Measurements from ENCODE around the gene PHACTR1. TPM values are rescaled to one million over a fixed set of nuclear protein-coding genes. Genes with fewer than 3 reads are reported as not detected.

The PHACTR1 gene
- total RNA-seq, 1 experiment from 2014 or later = 15.5 TPM

- Mint-ChIP-seq H3K36me3 (no peaks in the 10 kb centered on the region), H3K9me3 (no peaks in the 10 kb centered on the region), H3K27me3 (ENCODE audit: low read depth) (peaks cover 42% of the 10 kb centered on the region), H3K4me3 (no peak overlapping the region), H3K4me1 (peaks cover 14% of the 10 kb centered on the region), H3K27ac (no peak overlapping the region)
- ATAC-seq = no peak
- POLR2A ChIA-PET = no interaction called here
- CTCF ChIA-PET = no interaction called here
- no peak for DNase-seq (ENCODE audit: low spot score)
- no peak for TF ChIP-seq USF2 (CRISPR knock-in tag; IDR thresholded peaks at IDR 0.05)
- TF ChIP-seq STAT6 (CRISPR knock-in tag; conservative IDR thresholded peaks at IDR 0.05; ENCODE audit: low read depth) = no peak
- TF ChIP-seq AR (CRISPR knock-in tag; IDR thresholded peaks at IDR 0.05) = no peak
- TF ChIP-seq FOXJ3 (CRISPR knock-in tag; IDR thresholded peaks at IDR 0.05; ENCODE audit: borderline replicate concordance) = no peak
- no peak for TF ChIP-seq CTCF (IDR thresholded peaks at IDR 0.05)
- TF ChIP-seq ARID4B (CRISPR knock-in tag; IDR thresholded peaks at IDR 0.05; ENCODE audit: borderline replicate concordance) = no peak
- no peak for TF ChIP-seq TEAD1 (CRISPR knock-in tag; IDR thresholded peaks at IDR 0.05)
- no peak for TF ChIP-seq CREM (CRISPR knock-in tag; IDR thresholded peaks at IDR 0.05)
- no peak for TF ChIP-seq NFYB (CRISPR knock-in tag; conservative IDR thresholded peaks at IDR 0.05; ENCODE audit: low read depth)
- TF ChIP-seq ERG (CRISPR knock-in tag; IDR thresholded peaks at IDR 0.05) = no peak
- no peak for TF ChIP-seq MXD4 (CRISPR knock-in tag; IDR thresholded peaks at IDR 0.05; ENCODE audit: borderline replicate concordance)
- no peak for TF ChIP-seq TP53 (CRISPR knock-in tag; IDR thresholded peaks at IDR 0.05)
- TF ChIP-seq NR1H2 (CRISPR knock-in tag; IDR thresholded peaks at IDR 0.05) = no peak
- TF ChIP-seq ZSCAN18 (CRISPR knock-in tag; IDR thresholded peaks at IDR 0.05) = no peak
- TF ChIP-seq HMGXB4 (CRISPR knock-in tag; IDR thresholded peaks at IDR 0.05) = no peak
These were observed 247.0 kb downstream of the PHACTR1 start for GRCh38 chr6:12963567-12963966.

All from WTC11 (cell line).